ENCODE results near the gene OOSP4B. TPM values are rescaled to one million over a fixed set of nuclear protein-coding genes. Genes with fewer than 3 reads are reported as not detected.
"Not testable (repeated sequence)": the region's sequence is repeated elsewhere in the genome, so short reads cannot be mapped to it uniquely, and the experiment has no call there.

Gene OOSP4B
- total RNA-seq, 1 experiment from 2014 or later = not detected

GRCh38 chr11:60059521-60060240 is 42.7 kb downstream of the OOSP4B start:
- DNase-seq (ENCODE audit: low read depth) = no peak

GRCh38 chr11:60064111-60064510 is 47.1 kb downstream of the OOSP4B start:
- no peak for DNase-seq (ENCODE audit: low read depth)

DNA sequence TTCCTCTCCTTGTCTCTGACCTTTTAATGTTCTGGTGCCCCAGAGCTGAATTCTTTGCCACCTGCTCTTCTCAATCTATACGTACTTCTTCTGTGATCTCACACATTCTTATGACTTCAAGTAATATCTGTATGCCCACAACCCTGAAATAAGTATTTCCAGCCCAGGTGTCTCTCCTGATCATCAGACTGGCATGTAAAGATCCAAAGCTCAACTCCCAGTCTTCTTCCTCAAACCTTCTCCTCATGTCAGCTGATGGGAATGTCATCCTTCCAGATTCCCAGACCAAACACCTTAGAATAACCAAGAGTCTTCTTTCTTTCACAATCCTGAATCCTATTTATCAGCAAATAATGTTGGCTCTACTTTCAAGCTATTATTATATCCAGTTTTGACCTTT is 48.8 kb downstream of the OOSP4B start:
- no peak for DNase-seq (ENCODE audit: low read depth)

GRCh38 chr11:60069450-60069849 is 52.5 kb downstream of the OOSP4B start:
- DNase-seq (ENCODE audit: low read depth) = no peak

DNA sequence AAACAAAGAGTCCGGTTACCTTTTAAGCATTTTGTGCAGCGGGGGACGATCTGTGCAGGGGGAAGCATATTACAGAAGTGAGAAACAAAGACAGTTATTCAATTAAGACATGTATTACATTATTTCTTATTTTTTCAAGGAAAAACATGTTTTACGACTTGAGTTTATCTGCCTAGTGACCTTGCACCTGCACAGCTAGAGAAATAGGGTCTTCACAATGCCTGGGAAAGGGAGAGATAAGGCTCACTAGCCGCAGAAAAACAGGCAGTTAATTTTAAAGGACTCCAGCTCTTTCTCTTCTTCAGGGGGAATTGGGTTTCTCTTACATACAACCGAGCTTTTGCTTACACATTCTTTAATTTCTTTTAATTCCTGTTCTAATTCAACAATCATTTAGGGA is 54.7 kb downstream of the OOSP4B start:
- DNase-seq (ENCODE audit: low read depth) = not testable (repeated sequence)

DNA sequence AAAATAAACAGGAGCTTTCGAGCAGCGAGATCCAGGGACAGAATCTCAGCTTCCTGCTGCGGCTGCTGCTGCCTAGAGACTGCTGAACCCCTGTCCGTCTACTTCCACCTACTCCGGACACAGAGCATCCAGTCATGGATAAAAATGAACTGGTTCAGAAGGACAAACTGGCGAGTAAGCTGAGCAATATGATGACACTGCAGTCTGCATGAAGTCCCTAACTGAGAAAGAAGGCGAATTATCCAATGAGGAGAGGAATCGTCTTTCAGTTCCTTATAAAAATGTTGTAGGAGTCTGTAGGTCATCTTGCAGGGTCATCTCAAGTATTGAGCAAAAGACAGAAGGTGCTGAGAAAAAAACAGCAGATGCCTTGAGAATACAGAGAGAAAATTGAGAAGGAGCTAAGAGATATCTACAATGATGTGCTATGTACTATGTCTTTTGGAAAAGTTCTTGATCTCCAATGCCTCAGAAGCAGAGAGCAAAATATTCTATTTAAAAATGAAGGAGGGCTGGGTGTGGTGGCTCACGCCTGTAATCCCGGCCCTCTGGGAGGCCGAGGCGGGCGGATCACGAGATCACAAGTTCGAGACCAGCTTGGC is 60.3 kb downstream of the OOSP4B start:
- DNase-seq (ENCODE audit: low read depth) = peak; percentile 12

- DNase-seq (ENCODE audit: low read depth) = no peak
Measured at GRCh38 chr11:60077981-60078380, 61.0 kb downstream of the OOSP4B start.

DNA sequence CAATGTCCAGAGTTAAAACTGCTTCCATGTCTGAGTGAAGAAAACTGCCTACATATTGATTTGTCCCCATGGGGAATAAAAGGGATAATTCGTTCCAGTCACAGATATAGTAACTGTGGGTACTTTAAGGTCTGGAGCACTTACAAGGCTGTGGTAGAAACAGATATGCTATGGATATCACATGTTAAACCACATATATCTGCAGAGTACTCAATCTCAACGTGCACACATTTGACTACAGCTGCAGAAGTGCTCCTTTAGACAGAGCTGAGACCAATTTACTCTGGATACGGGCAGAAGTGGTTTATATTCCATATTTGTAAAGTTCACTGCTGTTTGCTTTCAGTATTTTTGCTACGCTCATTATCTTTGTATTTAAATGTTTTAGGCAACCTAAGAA is 61.8 kb downstream of the OOSP4B start:
- no peak for DNase-seq (ENCODE audit: low read depth)

- DNase-seq (ENCODE audit: low read depth) = no peak
Measured at GRCh38 chr11:60080535-60080934, 63.6 kb downstream of the OOSP4B start.

Other genes starting within 250 kb of the OOSP4B start
- gene MRPL16, start 206.4 kb upstream of the OOSP4B start, total RNA-seq (2014; rRNA removed; shearing (Covaris generic)) = 57.2 and 65.7 TPM in 2 replicates
- not detected in 2 replicates for gene CBLIF, start 171.7 kb upstream of the OOSP4B start, total RNA-seq (2014; rRNA removed; shearing (Covaris generic))
- 0.20 TPM in 1 of 2 replicates, not detected in the other for gene TCN1, start 150.7 kb upstream of the OOSP4B start, total RNA-seq (2014; rRNA removed; shearing (Covaris generic))
- gene OOSP3, start 138.4 kb upstream of the OOSP4B start, total RNA-seq (2014; rRNA removed; shearing (Covaris generic)) = not detected in 2 replicates
- gene OOSP1, start 78.7 kb upstream of the OOSP4B start, total RNA-seq (2014; rRNA removed; shearing (Covaris generic)) = not detected in 2 replicates
- not detected in 2 replicates for gene OOSP4A, start 53.1 kb upstream of the OOSP4B start, total RNA-seq (2014; rRNA removed; shearing (Covaris generic))
- gene OOSP2, start 23.2 kb downstream of the OOSP4B start, total RNA-seq (2014; rRNA removed; shearing (Covaris generic)) = not detected in 2 replicates
- not detected in 2 replicates for gene MS4A3, start 39.5 kb downstream of the OOSP4B start, total RNA-seq (2014; rRNA removed; shearing (Covaris generic))
- not detected in 2 replicates for gene MS4A2, start 71.5 kb downstream of the OOSP4B start, total RNA-seq (2014; rRNA removed; shearing (Covaris generic))
- gene MS4A6A, start 165.9 kb downstream of the OOSP4B start, total RNA-seq (2014; rRNA removed; shearing (Covaris generic)) = not detected in 2 replicates
- not detected in 2 replicates for gene MS4A4E, start 226.0 kb downstream of the OOSP4B start, total RNA-seq (2014; rRNA removed; shearing (Covaris generic))

All from M059J (cell line).